ENCODE measurements around the gene CD320. TPM values are rescaled to one million over a fixed set of nuclear protein-coding genes. Genes with fewer than 3 reads are reported as not detected.

The CD320 gene
- total RNA-seq, 4 donors from 2014 or later = 25.7 to 63.2 (median 47.4) TPM

GRCh38 chr19:8255426-8256125, 52.6 kb downstream of the CD320 start:
- Histone ChIP-seq H3K27me3 (no peaks in the 10 kb centered on the region), H3K4me3 (no peak overlapping the region), H3K4me1 (peaks cover 10 to 28% (median 25%) of the 10 kb centered on the region in 4 donors), H3K9me3 (no peaks in the 10 kb centered on the region), H3K27ac (replicated peaks in 1 of 4) (no peak overlapping the region), H3K36me3 (peaks cover 19 to 55% (median 42%) of the 10 kb centered on the region in 4 donors)
- intact Hi-C loops (cut with DNase I) = loop anchor here (10.0 kb wide), 2 partner anchors 251 to 311 kb away; partner anchors contain the start of genes ELAVL1 and TIMM44
- 91% methylated on average over 7 of the region's 18 CpGs for WGBS
- DNase-seq (ENCODE audit: extremely low spot score) = no peak
- TF ChIP-seq POLR2AphosphoS5 (IDR thresholded peaks at IDR 0.05) (no peak), POLR2A (IDR thresholded peaks at IDR 0.05; ENCODE audit: low read depth) (no peak), EP300 (IDR thresholded peaks at IDR 0.05) (no peak)

GRCh38 chr19:8254286-8255001, 53.7 kb downstream of the CD320 start:
- H3K36me3 ChIP-seq = peaks cover 19 to 48% (median 38%) of the 10 kb centered on the region in 4 donors
- intact Hi-C loops (cut with DNase I) = loop anchor here (10.0 kb wide), 2 partner anchors 250 to 310 kb away; partner anchors contain the start of genes ELAVL1 and TIMM44
- no peak for TF ChIP-seq POLR2AphosphoS5 (IDR thresholded peaks at IDR 0.05)
- no peak for DNase-seq (ENCODE audit: extremely low spot score)
- H3K27me3 ChIP-seq = no peaks in the 10 kb centered on the region
- no peak overlapping the region for H3K27ac ChIP-seq (replicated peaks in 1 of 4)
- H3K9me3 ChIP-seq = no peaks in the 10 kb centered on the region
- no peak overlapping the region for H3K4me3 ChIP-seq
- H3K4me1 ChIP-seq = peaks cover 12 to 35% (median 29%) of the 10 kb centered on the region in 4 donors
- 94% methylated on average over 11 of the region's 11 CpGs for WGBS

GRCh38 chr19:8253678-8254077, 54.5 kb downstream of the CD320 start:
- intact Hi-C loops (cut with DNase I) = loop anchor here (1.0 to 10.0 kb wide), 4 partner anchors 45 to 309 kb away; partner anchors contain the start of genes CERS4, ELAVL1 and TIMM44
- Histone ChIP-seq H3K36me3 (peaks cover 19 to 43% (median 36%) of the 10 kb centered on the region in 4 donors), H3K4me3 (no peak overlapping the region), H3K27me3 (no peaks in the 10 kb centered on the region), H3K9me3 (no peaks in the 10 kb centered on the region), H3K4me1 (peaks cover 12 to 35% (median 29%) of the 10 kb centered on the region in 4 donors), H3K27ac (replicated peaks in 1 of 4) (no peak overlapping the region)
- no peak for TF ChIP-seq POLR2AphosphoS5 (IDR thresholded peaks at IDR 0.05)
- no peak for DNase-seq (ENCODE audit: extremely low spot score)
- WGBS = 84% methylated on average over 11 of the region's 12 CpGs

GRCh38 chr19:8252922-8253589, 55.1 kb downstream of the CD320 start:
- no peaks in the 10 kb centered on the region for H3K9me3 ChIP-seq
- H3K36me3 ChIP-seq = peaks cover 19 to 38% (median 33%) of the 10 kb centered on the region in 4 donors
- TF ChIP-seq POLR2A (IDR thresholded peaks at IDR 0.05; ENCODE audit: low read depth) (no peak), POLR2AphosphoS5 (IDR thresholded peaks at IDR 0.05) (peak in 1 of 2 donors; percentile 43), CTCF (IDR thresholded peaks at IDR 0.05) (peak; percentile 91 to 96 (median 95)), EP300 (IDR thresholded peaks at IDR 0.05) (no peak)
- no peak overlapping the region for H3K27ac ChIP-seq (replicated peaks in 1 of 4)
- H3K4me3 ChIP-seq = no peak overlapping the region
- H3K4me1 ChIP-seq = peaks cover 12 to 35% (median 29%) of the 10 kb centered on the region in 4 donors
- peak; percentile 95 for DNase-seq (ENCODE audit: extremely low spot score)
- intact Hi-C loops (cut with DNase I) = loop anchor here (1.0 to 10.0 kb wide), 4 partner anchors 44 to 308 kb away; partner anchors contain the start of genes CERS4, ELAVL1 and TIMM44
- 24% methylated on average over 11 of the region's 13 CpGs for WGBS
- H3K27me3 ChIP-seq = no peaks in the 10 kb centered on the region

Other genes starting within 250 kb of the CD320 start
- gene FBN3, start 158.8 kb downstream of the CD320 start, total RNA-seq = under 1 TPM in 1 of 4 donors, not detected in 3; under 0.01 TPM
- 10 to 100 TPM; 21.0 to 51.7 (median 29.2) TPM for gene CERS4, start 99.0 kb downstream of the CD320 start, total RNA-seq
- 10 to 100 TPM; 26.1 to 34.0 (median 29.3) TPM for gene NDUFA7, start 13.0 kb upstream of the CD320 start, total RNA-seq
- 100 to 1,000 TPM; 256 to 473 (median 358) TPM for gene RPS28, start 13.1 kb upstream of the CD320 start, total RNA-seq
- 10 to 100 TPM; 23.7 to 36.0 (median 30.0) TPM for gene KANK3, start 34.9 kb upstream of the CD320 start, total RNA-seq
- 10 to 100 TPM in 3 of 4 donors, 1 to 10 TPM in 1; 3.7 to 37.9 (median 22.6) TPM for gene ANGPTL4, start 55.8 kb upstream of the CD320 start, total RNA-seq
- gene RAB11B, start 82.0 kb upstream of the CD320 start, total RNA-seq = 100 to 1,000 TPM in 1 of 4 donors, 10 to 100 TPM in 3; 27.8 to 101 (median 42.3) TPM
- 100 to 1,000 TPM; 227 to 286 (median 247) TPM for gene MARCHF2, start 104.9 kb upstream of the CD320 start, total RNA-seq
- gene HNRNPM, start 136.6 kb upstream of the CD320 start, total RNA-seq = 100 to 1,000 TPM; 103 to 126 (median 116) TPM
- 1 to 10 TPM in 1 of 4 donors, under 1 TPM in 3; 0.26 to 1.3 (median 0.55) TPM for gene PRAM1, start 194.3 kb upstream of the CD320 start, total RNA-seq
- gene ZNF414, start 205.8 kb upstream of the CD320 start, total RNA-seq = 10 to 100 TPM; 11.3 to 24.5 (median 17.1) TPM